Lower lobe of right lung (tissue), 2 donors: ENCODE measurements around the gene SNAP91. TPM values are rescaled to one million over a fixed set of nuclear protein-coding genes. Genes with fewer than 3 reads are reported as not detected.
"Not testable (repeated sequence)": the region's sequence is repeated elsewhere in the genome, so short reads cannot be mapped to it uniquely, and the experiment has no call there.

Experiments used
- ATAC-seq, 2 donors: fragments of 200-7000 bp; cut with Tn5 transposase; one replicate each; pipeline ENCODE4 v1.9.1; 2020 to 2022; ENCODE audit warnings: mild to moderate bottlenecking in 2 of 2, moderate library complexity in 2 of 2
- DNase-seq: peaks from one replicate; pipeline ENCODE4 v3.0.0-alpha.2; 2020
- H3K27ac ChIP-seq: fragments of 200-600 bp; one replicate; pipeline ENCODE4 v1.8.0; 2022
- H3K27me3 ChIP-seq: fragments of 200-600 bp; one replicate; pipeline ENCODE4 v1.8.0; 2022; ENCODE audit warnings: low read depth
- H3K36me3 ChIP-seq: fragments of 200-600 bp; one replicate; pipeline ENCODE4 v1.8.0; 2022; ENCODE audit warnings: mild to moderate bottlenecking
- H3K4me1 ChIP-seq: fragments of 200-600 bp; one replicate; pipeline ENCODE4 v1.8.0; 2022
- H3K4me3 ChIP-seq: fragments of 200-600 bp; one replicate; pipeline ENCODE4 v1.8.0; 2022; ENCODE audit warnings: mild to moderate bottlenecking
- H3K9me3 ChIP-seq: fragments of 200-600 bp; one replicate; pipeline ENCODE4 v1.8.0; 2022
- intact Hi-C: fragments of 100-400 bp; cut with DNase I; formaldehyde crosslinking; loops from one replicate; pipeline ENCODE4 v1.11.0; 2022
- long read RNA-seq: library from polyadenylated mRNA; unstranded; transcript quantifications from one replicate; pipeline ENCODE4 v2.0.0, GENCODE V29; 2021
- total RNA-seq: library from RNA; stranded (reverse); fragmentation: NEBNext Ultra II Directional; extraction: Animal tissue kit (Norgen Biotek cat#: 25700); gene quantifications from one replicate; pipeline ENCODE4 v1.2.1, GENCODE V29; 2021
- TF ChIP-seq, protein P1 (sequence below): fragments of 200-600 bp; IDR thresholded peaks from one replicate; pipeline ENCODE4 v1.8.0; 2022; ENCODE audit warnings: antibody characterized with exemption, mild to moderate bottlenecking
- donor health status: DM: no; HTN: yes; CAD: no; lungs with severe emphysema.

The SNAP91 gene, protein sequence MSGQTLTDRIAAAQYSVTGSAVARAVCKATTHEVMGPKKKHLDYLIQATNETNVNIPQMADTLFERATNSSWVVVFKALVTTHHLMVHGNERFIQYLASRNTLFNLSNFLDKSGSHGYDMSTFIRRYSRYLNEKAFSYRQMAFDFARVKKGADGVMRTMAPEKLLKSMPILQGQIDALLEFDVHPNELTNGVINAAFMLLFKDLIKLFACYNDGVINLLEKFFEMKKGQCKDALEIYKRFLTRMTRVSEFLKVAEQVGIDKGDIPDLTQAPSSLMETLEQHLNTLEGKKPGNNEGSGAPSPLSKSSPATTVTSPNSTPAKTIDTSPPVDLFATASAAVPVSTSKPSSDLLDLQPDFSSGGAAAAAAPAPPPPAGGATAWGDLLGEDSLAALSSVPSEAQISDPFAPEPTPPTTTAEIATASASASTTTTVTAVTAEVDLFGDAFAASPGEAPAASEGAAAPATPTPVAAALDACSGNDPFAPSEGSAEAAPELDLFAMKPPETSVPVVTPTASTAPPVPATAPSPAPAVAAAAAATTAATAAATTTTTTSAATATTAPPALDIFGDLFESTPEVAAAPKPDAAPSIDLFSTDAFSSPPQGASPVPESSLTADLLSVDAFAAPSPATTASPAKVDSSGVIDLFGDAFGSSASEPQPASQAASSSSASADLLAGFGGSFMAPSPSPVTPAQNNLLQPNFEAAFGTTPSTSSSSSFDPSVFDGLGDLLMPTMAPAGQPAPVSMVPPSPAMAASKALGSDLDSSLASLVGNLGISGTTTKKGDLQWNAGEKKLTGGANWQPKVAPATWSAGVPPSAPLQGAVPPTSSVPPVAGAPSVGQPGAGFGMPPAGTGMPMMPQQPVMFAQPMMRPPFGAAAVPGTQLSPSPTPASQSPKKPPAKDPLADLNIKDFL
- total RNA-seq = not detected
- long read RNA-seq, partial matches to known transcripts = 0 of 1 reads
- long read RNA-seq, other reads (novel, unspliced or antisense) = 1 of 1 reads

DNA sequence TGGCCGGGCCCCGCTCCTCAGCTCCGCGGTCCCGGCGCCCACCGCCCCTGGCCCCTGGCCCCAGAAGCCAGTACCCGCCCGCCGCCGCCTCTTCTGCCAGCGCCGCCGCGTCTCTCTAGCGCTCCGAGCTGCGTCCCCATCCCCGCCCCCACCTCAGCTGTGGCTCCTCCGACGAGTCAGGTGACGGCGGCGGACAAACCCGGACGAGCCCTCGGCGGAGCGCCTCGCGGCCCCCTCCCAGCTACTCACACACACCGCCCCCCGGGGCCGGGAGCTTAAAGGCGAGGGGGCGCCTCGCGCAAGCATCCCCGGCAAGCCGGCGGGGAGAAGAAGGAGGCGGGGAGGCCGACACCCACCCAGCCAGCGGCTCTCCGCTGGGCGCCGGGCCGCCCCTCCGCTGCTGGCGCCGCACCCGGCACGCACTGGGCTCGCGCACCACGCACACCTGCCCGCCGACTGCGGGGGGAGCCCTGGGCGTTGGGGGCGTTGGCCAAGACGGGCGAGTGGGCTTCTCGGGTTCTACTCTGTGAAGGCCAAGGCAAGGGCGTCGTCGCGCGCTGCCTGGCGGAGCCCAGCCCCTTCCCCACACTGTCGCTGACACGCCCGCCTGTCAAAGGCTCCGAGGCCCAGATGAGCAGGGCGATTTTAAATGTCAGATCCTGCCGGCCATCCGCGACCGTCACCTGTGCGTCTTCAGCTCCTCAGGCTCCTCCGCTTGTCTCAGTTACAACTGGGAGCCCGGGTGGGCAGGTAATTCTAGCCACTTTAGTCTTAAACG, at the start of gene SNAP91:
TSS of gene SNAP91 (minus strand) at position 132 of the 778 bp plus-strand sequence. CDS start 1,174 bp downstream, outside the sequence.
- TF ChIP-seq, protein P1, sequence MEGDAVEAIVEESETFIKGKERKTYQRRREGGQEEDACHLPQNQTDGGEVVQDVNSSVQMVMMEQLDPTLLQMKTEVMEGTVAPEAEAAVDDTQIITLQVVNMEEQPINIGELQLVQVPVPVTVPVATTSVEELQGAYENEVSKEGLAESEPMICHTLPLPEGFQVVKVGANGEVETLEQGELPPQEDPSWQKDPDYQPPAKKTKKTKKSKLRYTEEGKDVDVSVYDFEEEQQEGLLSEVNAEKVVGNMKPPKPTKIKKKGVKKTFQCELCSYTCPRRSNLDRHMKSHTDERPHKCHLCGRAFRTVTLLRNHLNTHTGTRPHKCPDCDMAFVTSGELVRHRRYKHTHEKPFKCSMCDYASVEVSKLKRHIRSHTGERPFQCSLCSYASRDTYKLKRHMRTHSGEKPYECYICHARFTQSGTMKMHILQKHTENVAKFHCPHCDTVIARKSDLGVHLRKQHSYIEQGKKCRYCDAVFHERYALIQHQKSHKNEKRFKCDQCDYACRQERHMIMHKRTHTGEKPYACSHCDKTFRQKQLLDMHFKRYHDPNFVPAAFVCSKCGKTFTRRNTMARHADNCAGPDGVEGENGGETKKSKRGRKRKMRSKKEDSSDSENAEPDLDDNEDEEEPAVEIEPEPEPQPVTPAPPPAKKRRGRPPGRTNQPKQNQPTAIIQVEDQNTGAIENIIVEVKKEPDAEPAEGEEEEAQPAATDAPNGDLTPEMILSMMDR = no peak
- H3K27ac ChIP-seq = no peak within 1 kb of the TSS
- peaks cover 11% of the 10 kb centered on the region for H3K9me3 ChIP-seq
- no peaks in the 10 kb centered on the region for H3K36me3 ChIP-seq
- intact Hi-C loops = no loop called here
- DNase-seq = peak; percentile 47
- peaks cover 49% of the 10 kb centered on the region for H3K27me3 ChIP-seq
- peak within 1 kb of the TSS; percentile 47 for H3K4me3 ChIP-seq
- H3K4me1 ChIP-seq = no peaks in the 10 kb centered on the region
- ATAC-seq = peak; percentile 46 to 59

DNA sequence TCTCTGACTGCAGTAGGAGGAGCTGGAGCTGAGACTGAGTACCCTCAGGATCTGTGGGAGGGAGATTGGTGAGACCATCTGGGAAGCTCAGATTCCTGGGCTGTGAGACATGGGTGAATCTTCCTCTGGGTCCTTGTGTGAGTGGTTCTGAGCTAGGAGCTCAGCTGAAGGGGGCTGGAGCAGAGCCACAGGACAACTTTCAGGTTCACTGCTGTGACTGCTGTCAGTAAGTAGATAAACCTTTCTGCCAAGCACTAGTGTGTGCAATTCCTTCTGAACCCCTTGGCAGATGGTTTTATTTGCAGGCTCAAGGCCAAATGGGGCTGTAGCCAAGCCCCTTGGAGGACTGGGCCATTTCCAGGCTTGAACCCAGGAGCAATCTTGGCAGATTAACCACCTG, 49.6 kb upstream of the SNAP91 start:
- no peak overlapping the region for H3K4me3 ChIP-seq
- H3K27me3 ChIP-seq = no peaks in the 10 kb centered on the region
- H3K36me3 ChIP-seq = no peaks in the 10 kb centered on the region
- intact Hi-C loops = no loop called here
- DNase-seq = no peak
- no peak for ATAC-seq
- H3K27ac ChIP-seq = no peak overlapping the region
- TF ChIP-seq, protein P1 = no peak
- peaks cover 12% of the 10 kb centered on the region for H3K9me3 ChIP-seq
- H3K4me1 ChIP-seq = no peaks in the 10 kb centered on the region

DNA sequence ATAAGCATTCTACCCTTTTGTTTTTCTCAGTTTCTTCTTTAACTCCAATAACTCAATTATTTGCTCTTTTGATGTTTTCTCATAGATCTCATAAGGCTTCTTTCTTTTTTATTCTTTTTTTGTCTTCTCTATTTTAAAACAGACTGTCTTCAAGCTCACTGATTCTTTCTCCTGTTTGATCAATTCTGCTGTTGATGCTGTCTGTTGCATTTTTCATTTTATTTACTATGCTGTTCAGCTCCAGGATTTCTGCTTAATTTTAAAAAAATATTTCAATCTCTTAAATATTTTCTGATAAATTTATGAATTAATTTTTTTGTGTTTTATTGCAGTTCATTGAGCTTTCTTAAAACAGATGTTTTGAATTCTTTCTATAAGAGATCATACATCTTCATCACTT, 48.1 kb upstream of the SNAP91 start:
- H3K4me3 ChIP-seq = no peak overlapping the region
- TF ChIP-seq, protein P1 = no peak
- no peak for ATAC-seq

DNA sequence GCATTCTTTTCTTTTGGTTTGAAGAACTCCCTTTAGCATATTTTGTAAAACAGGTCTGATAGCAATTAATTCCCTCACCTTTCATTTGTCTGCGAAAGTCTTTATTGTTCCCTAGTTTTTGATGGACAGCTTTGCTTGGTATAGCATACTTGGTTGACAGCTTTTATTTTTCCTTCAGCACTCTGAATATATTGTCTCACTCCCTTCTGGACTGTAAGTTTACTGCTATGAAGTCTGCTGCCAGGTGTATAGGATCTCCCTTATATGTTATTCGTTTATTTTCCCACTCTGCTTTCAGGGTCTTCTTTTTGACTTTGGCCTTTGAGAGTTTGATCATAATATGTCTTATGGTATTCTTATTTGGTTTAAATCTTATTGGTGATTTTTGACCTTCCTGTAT, 47.7 kb upstream of the SNAP91 start:
- intact Hi-C loops = no loop called here
- H3K9me3 ChIP-seq = peaks cover 12% of the 10 kb centered on the region
- DNase-seq (no peak), ATAC-seq (no peak)
- H3K27ac ChIP-seq = no peak overlapping the region
- H3K36me3 ChIP-seq = no peaks in the 10 kb centered on the region
- no peaks in the 10 kb centered on the region for H3K27me3 ChIP-seq
- no peaks in the 10 kb centered on the region for H3K4me1 ChIP-seq
- TF ChIP-seq, protein P1 = no peak
- no peak overlapping the region for H3K4me3 ChIP-seq

More for the DNA sequence above, 48.1 kb upstream of the SNAP91 start:
- DNase-seq = no peak
- Histone ChIP-seq H3K36me3 (no peaks in the 10 kb centered on the region), H3K27ac (no peak overlapping the region), H3K9me3 (peaks cover 12% of the 10 kb centered on the region), H3K27me3 (no peaks in the 10 kb centered on the region), H3K4me1 (no peaks in the 10 kb centered on the region)
- intact Hi-C loops = no loop called here

DNA sequence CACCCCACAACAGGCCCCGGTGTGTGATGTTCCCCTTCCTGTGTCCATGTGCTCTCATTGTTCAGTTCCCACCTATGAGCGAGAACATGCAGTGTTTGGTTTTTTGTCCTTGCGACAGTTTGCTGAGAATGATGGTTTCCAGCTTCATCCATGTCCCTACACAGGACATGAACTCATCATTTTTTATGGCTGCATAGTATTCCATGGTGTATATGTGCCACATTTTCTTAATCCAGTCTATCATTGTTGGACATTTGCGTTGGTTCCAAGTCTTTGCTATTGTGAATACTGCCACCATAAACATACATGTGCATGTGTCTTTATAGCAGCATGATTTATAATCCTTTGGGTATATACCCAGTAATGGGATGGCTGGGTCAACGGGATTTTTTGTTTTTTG, 43.5 kb upstream of the SNAP91 start:
- H3K27me3 ChIP-seq, H3K36me3 ChIP-seq, H3K4me1 ChIP-seq, ATAC-seq, intact Hi-C loops, H3K27ac ChIP-seq, DNase-seq, H3K4me3 ChIP-seq: not testable (repeated sequence)
- peaks cover 12% of the 10 kb centered on the region for H3K9me3 ChIP-seq
